ENCODE data around the gene RBM23. TPM values are rescaled to one million over a fixed set of nuclear protein-coding genes. Genes with fewer than 3 reads are reported as not detected.

Gene RBM23
- total and polyA plus RNA-seq, 9 of the 15 experiments (the other 6 are each of a cell fraction or from before 2014, with no cell fraction given): 46.0 to 102 (median 58.5) TPM

DNA sequence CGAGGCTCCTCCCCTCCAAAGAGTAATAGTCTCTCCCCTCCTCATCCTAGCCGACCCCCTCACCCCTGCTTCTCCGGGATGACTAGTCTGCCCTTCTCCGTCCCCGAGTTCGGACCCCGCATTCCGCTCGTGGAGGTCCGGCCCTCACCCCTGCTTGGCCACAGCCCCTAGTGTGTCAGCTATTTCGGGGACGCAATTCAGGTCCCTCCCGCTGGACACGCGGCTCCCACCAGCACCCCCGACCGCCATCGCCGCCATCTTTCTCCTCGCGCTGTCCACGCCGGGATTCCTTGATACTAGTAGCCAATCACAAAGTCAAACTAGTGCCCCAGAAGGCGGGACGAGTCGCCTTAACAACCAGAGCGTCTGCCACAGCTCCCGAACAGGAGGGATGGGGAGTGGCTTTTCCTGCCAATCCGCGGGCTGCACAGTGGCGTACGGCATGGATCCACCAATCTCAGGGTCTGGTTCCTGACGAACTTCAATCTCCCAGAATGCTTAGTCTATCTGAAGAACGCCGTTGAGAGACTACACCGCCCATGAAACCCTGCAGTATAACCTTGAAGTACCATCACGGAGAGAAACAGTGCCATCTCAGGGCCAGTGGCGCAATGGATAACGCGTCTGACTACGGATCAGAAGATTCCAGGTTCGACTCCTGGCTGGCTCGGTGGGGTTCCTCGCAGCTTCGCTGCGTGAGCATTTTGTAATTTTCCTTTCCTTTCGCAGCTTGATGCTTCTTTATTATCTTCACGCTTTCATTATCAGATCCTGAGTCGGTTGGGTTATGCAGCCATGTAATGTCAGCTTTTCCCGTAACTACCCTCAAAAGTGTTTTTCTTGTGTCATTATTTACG, 10.4 kb upstream of the RBM23 start, which contains the start of gene PRMT5 (continued):
- TF ChIP-seq, protein P1, sequence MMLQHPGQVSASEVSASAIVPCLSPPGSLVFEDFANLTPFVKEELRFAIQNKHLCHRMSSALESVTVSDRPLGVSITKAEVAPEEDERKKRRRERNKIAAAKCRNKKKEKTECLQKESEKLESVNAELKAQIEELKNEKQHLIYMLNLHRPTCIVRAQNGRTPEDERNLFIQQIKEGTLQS (IDR thresholded peaks at IDR 0.05): peak; percentile 50; the same call in 1 of the 2 replicates
- TF ChIP-seq, protein P1 (CRISPR knock-in tag; conservative IDR thresholded peaks at IDR 0.05): 0 out of 2 replicates have a peak, but pooled peaks have one; percentile 33
- peak; percentile 62 for TF ChIP-seq NBN (IDR thresholded peaks at IDR 0.05; ENCODE audit: low read depth)
- TF ChIP-seq MYC (IDR thresholded peaks at IDR 0.05; ENCODE audit: low read depth, low read length): peak; percentile 99
- TF ChIP-seq MYC (CRISPR knock-in tag; IDR thresholded peaks at IDR 0.05; ENCODE audit: borderline replicate concordance, low read depth): peak; percentile 96
- TF ChIP-seq CXXC5 (CRISPR knock-in tag; IDR thresholded peaks at IDR 0.05): peak; percentile 91
- no peak for TF ChIP-seq MAFG (tag; conservative IDR thresholded peaks at IDR 0.05)
- TF ChIP-seq, protein P2, sequence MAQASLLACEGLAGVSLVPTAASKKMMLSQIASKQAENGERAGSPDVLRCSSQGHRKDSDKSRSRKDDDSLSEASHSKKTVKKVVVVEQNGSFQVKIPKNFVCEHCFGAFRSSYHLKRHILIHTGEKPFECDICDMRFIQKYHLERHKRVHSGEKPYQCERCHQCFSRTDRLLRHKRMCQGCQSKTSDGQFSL (CRISPR knock-in tag; IDR thresholded peaks at IDR 0.05): 0 out of 2 replicates have a peak, but pooled peaks have one; percentile 28
- TF ChIP-seq, protein P2 (tag; IDR thresholded peaks at IDR 0.05): no peak
- TF ChIP-seq RBM15 (IDR thresholded peaks at IDR 0.05; ENCODE audit: insufficient read depth, low read length): no peak
- TF ChIP-seq SMARCE1 (IDR thresholded peaks at IDR 0.05): 0 out of 2 replicates have a peak, but pooled peaks have one; percentile 32
- TF ChIP-seq, protein P3, sequence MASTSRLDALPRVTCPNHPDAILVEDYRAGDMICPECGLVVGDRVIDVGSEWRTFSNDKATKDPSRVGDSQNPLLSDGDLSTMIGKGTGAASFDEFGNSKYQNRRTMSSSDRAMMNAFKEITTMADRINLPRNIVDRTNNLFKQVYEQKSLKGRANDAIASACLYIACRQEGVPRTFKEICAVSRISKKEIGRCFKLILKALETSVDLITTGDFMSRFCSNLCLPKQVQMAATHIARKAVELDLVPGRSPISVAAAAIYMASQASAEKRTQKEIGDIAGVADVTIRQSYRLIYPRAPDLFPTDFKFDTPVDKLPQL (IDR thresholded peaks at IDR 0.05; ENCODE audit: extremely low read depth, insufficient read length): no peak
- no peak for TF ChIP-seq ZNF408 (CRISPR knock-in tag; IDR thresholded peaks at IDR 0.05; ENCODE audit: low read depth)
- TF ChIP-seq ZFPM2 (CRISPR knock-in tag; IDR thresholded peaks at IDR 0.05): no peak
- no peak for TF ChIP-seq SRSF9 (IDR thresholded peaks at IDR 0.05; ENCODE audit: borderline replicate concordance, low read depth, low read length)
- TF ChIP-seq MTA1 (IDR thresholded peaks at IDR 0.05; ENCODE audit: borderline replicate concordance): peak; percentile 33; the same call in 1 of the 2 replicates
- peak; percentile 93 for TF ChIP-seq TAF1 (IDR thresholded peaks at IDR 0.05; ENCODE audit: control insufficient read depth, extremely low read depth, insufficient read depth, low read length, severe bottlenecking)
- TF ChIP-seq ZNF384 (IDR thresholded peaks at IDR 0.05; ENCODE audit: low read depth, low read length): peak; percentile 34; the same call in 1 of the 2 replicates
- TF ChIP-seq RNF2 (IDR thresholded peaks at IDR 0.05): peak; percentile 72; the same call in 1 of the 2 replicates
- no peak for TF ChIP-seq CBFA2T2 (conservative IDR thresholded peaks at IDR 0.05)
- TF ChIP-seq, protein P4, sequence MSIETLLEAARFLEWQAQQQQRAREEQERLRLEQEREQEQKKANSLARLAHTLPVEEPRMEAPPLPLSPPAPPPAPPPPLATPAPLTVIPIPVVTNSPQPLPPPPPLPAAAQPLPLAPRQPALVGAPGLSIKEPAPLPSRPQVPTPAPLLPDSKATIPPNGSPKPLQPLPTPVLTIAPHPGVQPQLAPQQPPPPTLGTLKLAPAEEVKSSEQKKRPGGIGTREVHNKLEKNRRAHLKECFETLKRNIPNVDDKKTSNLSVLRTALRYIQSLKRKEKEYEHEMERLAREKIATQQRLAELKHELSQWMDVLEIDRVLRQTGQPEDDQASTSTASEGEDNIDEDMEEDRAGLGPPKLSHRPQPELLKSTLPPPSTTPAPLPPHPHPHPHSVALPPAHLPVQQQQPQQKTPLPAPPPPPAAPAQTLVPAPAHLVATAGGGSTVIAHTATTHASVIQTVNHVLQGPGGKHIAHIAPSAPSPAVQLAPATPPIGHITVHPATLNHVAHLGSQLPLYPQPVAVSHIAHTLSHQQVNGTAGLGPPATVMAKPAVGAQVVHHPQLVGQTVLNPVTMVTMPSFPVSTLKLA (conservative IDR thresholded peaks at IDR 0.05): peak; percentile 88 to 93
- peak; percentile 90 for TF ChIP-seq RB1 (IDR thresholded peaks at IDR 0.05; ENCODE audit: low read depth)
- no peak for TF ChIP-seq SIRT6 (IDR thresholded peaks at IDR 0.05; ENCODE audit: low read depth, low read length)
- TF ChIP-seq CAMTA2 (CRISPR knock-in tag; conservative IDR thresholded peaks at IDR 0.05): no peak
- no peak for TF ChIP-seq ZNF133 (CRISPR knock-in tag; IDR thresholded peaks at IDR 0.05)

Data from K562 (cell line).